AG04450 (cell line): ENCODE data around the gene ARPC1A. TPM values are rescaled to one million over a fixed set of nuclear protein-coding genes. Genes with fewer than 3 reads are reported as not detected.
"Not testable (repeated sequence)": the region's sequence is repeated elsewhere in the genome, so short reads cannot be mapped to it uniquely, and the experiment has no call there.

Source experiments
- CTCF ChIA-PET: fragments of 300-600, 350-600 bp; formaldehyde crosslinking; extraction: SDS; loops from one replicate; lab custom pipeline; 2022; ENCODE audit warnings: antibody characterized with exemption, inconsistent platforms; lab: Charles Lee
- POLR2A ChIA-PET: fragments of 350-600 bp; formaldehyde crosslinking; extraction: SDS; loops from one replicate; lab custom pipeline; 2021; ENCODE audit warnings: antibody characterized with exemption, inconsistent platforms; lab: Yijun Ruan, JAX
- DNase-seq: peaks from one replicate; pipeline ENCODE4 v3.0.0-alpha.2; 2011; ENCODE audit warnings: low read depth, low spot score
- H3K27ac ChIP-seq: one replicate; pipeline ENCODE4 v1.5.1; 2012; ENCODE audit warnings: low read depth, low read length, control low read depth
- H3K27me3 ChIP-seq: one replicate; pipeline ENCODE4 v1.6.0; 2012; ENCODE audit warnings: low read length; ENCODE audit not compliant: control insufficient read depth, insufficient read depth
- H3K4me3 ChIP-seq: 2 replicates; pipeline ENCODE4 v1.5.1; 2011; ENCODE audit warnings: mild to moderate bottlenecking, low read depth, low read length, control low read depth
- H3K9me3 ChIP-seq: 2 replicates; pipeline ENCODE4 v1.5.1; 2012; ENCODE audit warnings: low read length; ENCODE audit not compliant: control insufficient read depth, insufficient read depth
- polyA plus RNA-seq: library from polyadenylated mRNA; depleted of rRNA; stranded (reverse); fragments of >200 nt; gene quantifications from 2 replicates; pipeline ENCODE4 v1.2.3, GENCODE V29; 2011; rRNA removed
- TF ChIP-seq, protein P1 (sequence below): IDR thresholded peaks from 2 replicates; pipeline ENCODE4 v1.5.1; 2011; ENCODE audit warnings: low read depth, low read length, control low read depth, inconsistent platforms

ARPC1A gene
- polyA plus RNA-seq, 1 experiment: 259 TPM

GRCh38 chr7:99415513-99416127 lies 89.9 kb downstream of the ARPC1A start:
- H3K4me3 ChIP-seq, DNase-seq, H3K9me3 ChIP-seq, H3K27me3 ChIP-seq, H3K27ac ChIP-seq: not testable (repeated sequence)
- ChIA-PET POLR2A (interaction anchor here (0.6 kb wide), 1 partner anchor 90 kb away, joined by 3 read pairs; the partner anchor contains the start of gene ARPC1A), CTCF (interaction anchor here (1.3 to 1.4 kb wide), 2 partner anchors 8 to 9 kb away, joined by 3 to 5 read pairs; partner anchors contain the start of gene PDAP1)
- TF ChIP-seq, protein P1, sequence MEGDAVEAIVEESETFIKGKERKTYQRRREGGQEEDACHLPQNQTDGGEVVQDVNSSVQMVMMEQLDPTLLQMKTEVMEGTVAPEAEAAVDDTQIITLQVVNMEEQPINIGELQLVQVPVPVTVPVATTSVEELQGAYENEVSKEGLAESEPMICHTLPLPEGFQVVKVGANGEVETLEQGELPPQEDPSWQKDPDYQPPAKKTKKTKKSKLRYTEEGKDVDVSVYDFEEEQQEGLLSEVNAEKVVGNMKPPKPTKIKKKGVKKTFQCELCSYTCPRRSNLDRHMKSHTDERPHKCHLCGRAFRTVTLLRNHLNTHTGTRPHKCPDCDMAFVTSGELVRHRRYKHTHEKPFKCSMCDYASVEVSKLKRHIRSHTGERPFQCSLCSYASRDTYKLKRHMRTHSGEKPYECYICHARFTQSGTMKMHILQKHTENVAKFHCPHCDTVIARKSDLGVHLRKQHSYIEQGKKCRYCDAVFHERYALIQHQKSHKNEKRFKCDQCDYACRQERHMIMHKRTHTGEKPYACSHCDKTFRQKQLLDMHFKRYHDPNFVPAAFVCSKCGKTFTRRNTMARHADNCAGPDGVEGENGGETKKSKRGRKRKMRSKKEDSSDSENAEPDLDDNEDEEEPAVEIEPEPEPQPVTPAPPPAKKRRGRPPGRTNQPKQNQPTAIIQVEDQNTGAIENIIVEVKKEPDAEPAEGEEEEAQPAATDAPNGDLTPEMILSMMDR: peak; percentile 60

Other genes with a start within 250 kb of the ARPC1A start
- 16.6 and 17.1 TPM in 2 replicates for gene SMURF1, start 181.8 kb upstream of the ARPC1A start, polyA plus RNA-seq
- gene KPNA7, start 117.8 kb upstream of the ARPC1A start, polyA plus RNA-seq: not detected in 2 replicates
- not detected in 2 replicates for gene MYH16, start 53.1 kb upstream of the ARPC1A start, polyA plus RNA-seq
- 190 and 245 TPM in 2 replicates for gene ARPC1B, start 48.8 kb downstream of the ARPC1A start, polyA plus RNA-seq
- 60.2 and 68.1 TPM in 2 replicates for gene PDAP1, start 82.7 kb downstream of the ARPC1A start, polyA plus RNA-seq
- 82.3 and 96.8 TPM in 2 replicates for gene BUD31, start 83.1 kb downstream of the ARPC1A start, polyA plus RNA-seq
- 2.7 and 3.0 TPM in 2 replicates for gene PTCD1, start 112.9 kb downstream of the ARPC1A start, polyA plus RNA-seq
- 27.6 and 32.2 TPM in 2 replicates for gene CPSF4, start 113.0 kb downstream of the ARPC1A start, polyA plus RNA-seq
- 591 and 634 TPM in 2 replicates for gene ATP5MF, start 140.3 kb downstream of the ARPC1A start, polyA plus RNA-seq
- gene ZNF789, start 147.0 kb downstream of the ARPC1A start, polyA plus RNA-seq: 7.9 and 8.3 TPM in 2 replicates
- 9.4 TPM in 2 replicates for gene ZNF394, start 174.4 kb downstream of the ARPC1A start, polyA plus RNA-seq
- gene ZKSCAN5, start 178.8 kb downstream of the ARPC1A start, polyA plus RNA-seq: 11.5 and 13.4 TPM in 2 replicates
- 8.1 and 11.8 TPM in 2 replicates for gene FAM200A, start 226.2 kb downstream of the ARPC1A start, polyA plus RNA-seq
- gene ZNF655, start 232.7 kb downstream of the ARPC1A start, polyA plus RNA-seq: 62.9 and 79.3 TPM in 2 replicates